HT-29 (cell line): ENCODE measurements around the gene MARCHF9. TPM values are rescaled to one million over a fixed set of nuclear protein-coding genes. Genes with fewer than 3 reads are reported as not detected.
A peak's percentile ranks its signal among the peaks of the same experiment; 100 is the strongest.

Experiments used
- DNase-seq: peaks from one replicate; pipeline ENCODE4 v3.0.0-alpha.2; 2015; ENCODE audit warnings: low spot score
- total RNA-seq: library from RNA; depleted of rRNA; stranded (reverse); fragments of >200 nt; shearing (Covaris generic); gene quantifications from 2 replicates; pipeline ENCODE4 v1.2.3, GENCODE V29; 2014

Gene MARCHF9
- total RNA-seq, 1 experiment from 2014 or later = 12.3 TPM

DNA sequence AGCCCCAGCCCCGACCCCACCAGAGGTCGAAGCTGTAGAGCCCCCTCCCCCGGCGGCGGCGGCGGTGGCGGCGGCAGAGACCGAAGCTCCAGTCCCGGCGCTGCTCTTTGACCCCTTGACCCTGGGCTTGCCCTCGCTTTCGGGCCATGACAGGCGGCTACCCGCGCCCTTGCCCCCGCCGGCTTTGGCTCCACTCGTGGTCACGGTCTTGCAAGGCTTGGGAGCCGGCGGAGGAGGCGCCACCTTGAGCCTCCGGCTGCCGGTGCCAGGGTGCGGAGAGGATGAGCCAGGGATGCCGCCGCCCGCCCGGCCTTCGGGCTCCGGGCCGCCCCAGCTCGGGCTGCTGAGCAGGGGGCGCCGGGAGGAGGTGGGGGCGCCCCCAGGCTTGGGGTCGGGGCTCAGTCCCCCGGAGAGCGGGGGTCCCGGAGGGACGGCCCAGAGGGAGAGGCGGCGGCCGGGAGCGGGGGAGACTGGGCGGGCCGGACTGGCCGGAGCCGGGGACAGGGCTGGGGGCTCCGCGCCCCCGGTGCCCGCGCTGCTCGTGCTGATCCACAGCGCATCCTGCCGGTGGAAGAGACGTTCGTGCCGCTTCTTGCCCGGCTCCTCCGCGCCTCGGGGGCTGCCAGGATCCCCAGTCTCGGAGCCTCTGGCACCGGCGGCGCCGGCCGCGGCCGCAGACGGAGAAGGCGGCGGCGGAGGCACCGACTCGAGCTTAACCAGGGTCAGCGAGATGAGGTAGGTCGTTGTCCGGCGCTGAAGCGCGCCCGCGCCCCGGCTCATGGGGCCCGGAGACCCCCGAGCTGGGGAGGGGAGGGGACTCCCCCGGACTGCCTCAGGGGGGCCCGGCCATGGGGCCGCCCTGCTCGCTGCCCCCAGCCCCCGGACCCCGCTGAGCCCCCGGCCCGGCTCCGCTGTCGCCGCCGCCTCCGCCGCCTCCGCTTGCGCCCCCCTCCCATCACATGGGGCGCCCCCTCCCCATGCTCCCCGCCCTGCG lies 17.1 kb upstream of the MARCHF9 start:
- DNase-seq = no peak

DNA sequence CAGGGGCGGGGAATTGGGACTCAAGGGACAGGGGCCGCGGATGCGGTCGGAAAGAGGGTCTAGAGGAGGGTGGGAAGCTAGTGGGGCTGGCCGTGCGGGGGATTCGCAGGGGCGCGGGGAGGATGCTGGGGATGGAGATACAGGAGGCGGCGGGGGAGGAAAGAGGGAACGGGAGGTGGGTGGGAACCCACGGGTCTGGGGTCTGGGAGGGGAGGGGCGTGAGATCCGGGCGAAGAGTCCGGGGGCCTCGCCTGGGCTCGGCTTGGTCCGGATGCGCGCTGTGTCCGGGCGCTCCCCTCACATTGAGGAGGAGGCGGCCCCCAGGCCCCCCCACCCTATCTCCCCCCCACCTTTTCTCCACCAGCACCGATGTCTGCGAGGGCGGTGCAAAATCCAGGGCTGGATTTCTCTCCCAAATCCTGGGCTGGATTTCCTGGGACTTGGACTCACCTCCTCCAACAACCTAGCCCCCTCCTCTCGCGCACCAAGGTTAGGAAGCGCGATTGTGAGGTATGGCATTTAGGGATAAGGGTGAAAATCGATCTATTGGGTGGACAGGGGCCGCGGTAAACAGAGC lies 16.2 kb upstream of the MARCHF9 start, which contains the start of gene AGAP2:
Gene AGAP2 (minus strand): TSS at position 82 of the 577 bp plus-strand sequence. CDS start 496 bp downstream, outside the sequence.
- no peak for DNase-seq

DNA sequence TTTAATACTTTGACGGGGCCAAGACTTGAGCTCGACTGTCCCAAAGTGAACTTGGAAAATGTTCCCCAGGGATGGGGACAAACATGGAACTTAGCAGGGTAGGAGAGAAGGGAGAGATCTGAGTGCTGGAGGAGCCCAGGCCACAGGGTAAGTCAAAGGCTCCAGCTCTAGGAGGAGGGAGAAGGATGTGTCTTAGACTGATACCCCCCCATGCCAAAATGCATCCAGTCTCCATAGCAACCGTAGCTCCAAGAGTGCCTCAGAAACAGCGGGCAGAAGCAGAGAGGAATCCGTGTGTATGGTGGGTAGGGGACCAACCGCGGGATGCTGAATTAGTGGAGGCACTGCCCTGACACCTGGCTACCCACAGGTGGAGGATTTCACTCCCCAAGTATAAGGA lies 15.5 kb upstream of the MARCHF9 start:
- DNase-seq = no peak

DNA sequence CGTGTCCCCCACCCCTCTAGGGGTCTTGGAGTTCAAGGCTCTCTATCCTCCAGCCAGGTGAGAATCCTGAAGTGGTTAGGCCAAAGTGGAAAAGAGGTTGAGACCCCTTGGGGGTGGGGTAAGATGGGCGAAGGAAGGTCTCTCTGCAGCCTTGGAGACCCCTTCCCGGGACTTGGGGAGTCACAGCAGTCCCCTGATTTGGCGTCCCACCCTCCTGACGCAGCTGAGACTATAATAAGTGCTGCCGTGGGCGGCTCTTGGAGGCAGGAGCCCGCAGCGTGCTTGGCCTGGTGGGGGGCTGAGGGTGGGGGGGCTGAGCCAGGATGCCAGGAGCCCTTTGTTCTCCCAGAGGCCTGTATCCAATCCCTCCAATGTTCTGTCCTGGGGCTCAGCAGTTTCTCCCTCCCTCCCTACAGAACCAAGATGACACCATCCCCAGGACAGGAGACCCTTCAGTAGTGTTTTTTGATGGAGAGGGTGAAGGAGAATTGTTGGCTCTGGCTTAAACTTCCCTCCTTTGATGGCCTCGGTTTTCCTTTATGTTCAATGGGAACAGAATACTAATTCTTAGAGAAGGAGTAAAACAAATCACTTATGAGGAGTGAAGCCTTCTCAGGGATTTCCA lies 14.9 kb upstream of the MARCHF9 start:
- no peak for DNase-seq

DNA sequence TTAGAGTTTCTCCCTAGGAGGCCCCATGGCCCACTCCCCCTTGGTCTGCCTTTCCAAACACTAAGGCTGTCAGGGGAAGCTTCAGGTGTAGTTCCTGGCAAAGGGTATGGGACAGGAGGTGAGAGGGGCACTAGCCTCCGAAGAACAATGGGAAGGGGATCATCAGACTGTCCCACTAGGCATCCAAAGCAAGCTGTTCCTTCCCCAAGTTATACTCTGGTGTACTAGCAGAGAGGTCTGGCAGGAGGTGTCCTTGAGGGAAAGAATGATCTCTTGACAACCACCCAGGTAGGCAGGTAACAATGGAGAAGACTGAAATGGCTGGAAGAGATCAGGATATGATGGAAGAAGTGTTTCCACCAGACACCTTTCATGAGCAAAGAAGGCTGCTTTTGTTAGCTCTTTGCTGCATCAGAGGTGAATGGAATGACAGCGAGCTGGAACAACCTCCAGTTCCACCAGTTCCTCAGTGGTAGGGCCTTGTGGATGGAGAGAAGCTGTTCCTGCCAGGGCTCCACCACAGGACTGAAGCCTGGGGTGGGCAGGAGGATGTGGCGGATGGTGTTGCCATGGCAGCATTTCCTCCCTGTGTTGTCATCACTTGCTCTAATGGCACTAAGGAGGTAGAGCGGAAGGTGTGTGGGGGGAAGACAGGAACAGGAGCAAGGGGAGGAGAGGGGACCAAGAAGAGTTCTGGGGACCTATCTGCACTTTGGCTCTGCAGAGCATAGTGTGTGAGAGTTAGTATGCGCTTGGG lies 14.1 kb upstream of the MARCHF9 start:
- no peak for DNase-seq

GRCh38 chr12:57741413-57741789 lies 13.5 kb upstream of the MARCHF9 start:
- DNase-seq = no peak

DNA sequence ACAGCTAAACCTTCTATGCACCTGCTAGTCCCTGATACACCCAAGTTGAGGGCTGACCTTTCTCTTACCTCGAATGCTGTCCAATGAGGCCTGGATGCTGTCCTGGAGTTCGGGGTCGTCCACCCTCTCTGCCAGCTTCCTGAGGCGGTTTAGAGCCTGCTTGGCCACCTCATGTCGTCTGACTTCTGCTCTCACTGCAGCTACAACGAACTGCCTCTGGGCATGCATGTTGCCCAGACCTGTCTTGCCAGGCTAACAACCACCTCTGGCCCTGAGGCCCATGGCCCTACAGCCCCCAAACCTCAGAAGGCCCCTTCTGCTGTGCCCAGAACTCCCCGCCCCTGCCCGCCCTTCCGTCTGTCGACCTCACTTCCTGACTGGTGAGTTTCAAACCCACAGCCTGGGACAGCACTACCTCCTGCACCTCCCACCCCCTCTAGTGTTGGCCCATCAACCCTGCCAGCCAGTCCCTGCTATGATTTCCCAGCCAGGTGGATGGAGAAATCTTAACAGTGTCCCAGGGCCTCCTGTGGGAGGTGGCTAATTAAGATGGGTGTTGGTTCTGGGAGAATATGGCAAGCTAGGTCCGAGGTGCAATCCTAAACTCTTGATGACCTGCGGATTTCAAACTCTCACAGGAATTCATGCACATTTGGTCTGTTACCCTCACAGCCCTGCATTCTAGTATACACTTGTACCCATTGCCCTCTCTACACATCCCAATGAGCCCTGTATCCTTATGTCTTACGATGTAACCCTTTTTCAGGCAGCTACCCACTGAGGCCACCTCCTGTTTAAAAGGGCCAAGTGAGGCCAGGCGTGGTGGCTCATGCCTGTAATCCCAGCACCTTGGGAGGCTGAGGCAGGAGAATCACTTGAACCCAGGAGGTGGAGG lies 12.8 kb upstream of the MARCHF9 start:
- DNase-seq = peak; percentile 37

- no peak for DNase-seq
Measured at GRCh38 chr12:57743769-57744168, 11.1 kb upstream of the MARCHF9 start.

DNA sequence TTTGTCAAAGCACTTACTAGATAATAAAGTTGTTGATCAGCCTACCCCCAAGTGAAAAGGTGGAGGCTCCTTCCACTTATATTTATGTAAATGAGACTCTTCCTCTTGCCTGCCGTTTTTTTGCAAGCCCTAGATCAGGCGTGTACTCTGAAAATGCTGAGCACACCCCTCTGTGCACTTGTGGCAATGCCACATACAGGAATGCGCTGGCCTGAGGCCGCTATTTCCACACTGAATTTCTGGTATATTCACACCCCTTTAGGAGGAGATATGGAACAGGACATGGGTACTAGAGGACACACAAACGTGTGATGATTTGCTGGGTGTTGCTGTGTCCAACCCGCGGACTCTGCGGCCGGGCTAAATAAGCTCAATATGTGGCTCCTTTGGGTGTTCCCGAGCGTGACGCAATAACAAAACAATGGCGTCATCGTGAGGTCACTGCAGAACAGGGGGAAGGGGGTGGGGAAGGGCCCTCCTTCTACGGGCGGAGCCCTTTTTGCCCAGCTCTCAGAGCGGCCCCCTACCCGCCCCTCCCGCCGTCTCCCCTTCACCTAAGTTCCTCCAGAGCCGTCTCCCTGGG lies 10.6 kb upstream of the MARCHF9 start:
- no peak for DNase-seq

DNA sequence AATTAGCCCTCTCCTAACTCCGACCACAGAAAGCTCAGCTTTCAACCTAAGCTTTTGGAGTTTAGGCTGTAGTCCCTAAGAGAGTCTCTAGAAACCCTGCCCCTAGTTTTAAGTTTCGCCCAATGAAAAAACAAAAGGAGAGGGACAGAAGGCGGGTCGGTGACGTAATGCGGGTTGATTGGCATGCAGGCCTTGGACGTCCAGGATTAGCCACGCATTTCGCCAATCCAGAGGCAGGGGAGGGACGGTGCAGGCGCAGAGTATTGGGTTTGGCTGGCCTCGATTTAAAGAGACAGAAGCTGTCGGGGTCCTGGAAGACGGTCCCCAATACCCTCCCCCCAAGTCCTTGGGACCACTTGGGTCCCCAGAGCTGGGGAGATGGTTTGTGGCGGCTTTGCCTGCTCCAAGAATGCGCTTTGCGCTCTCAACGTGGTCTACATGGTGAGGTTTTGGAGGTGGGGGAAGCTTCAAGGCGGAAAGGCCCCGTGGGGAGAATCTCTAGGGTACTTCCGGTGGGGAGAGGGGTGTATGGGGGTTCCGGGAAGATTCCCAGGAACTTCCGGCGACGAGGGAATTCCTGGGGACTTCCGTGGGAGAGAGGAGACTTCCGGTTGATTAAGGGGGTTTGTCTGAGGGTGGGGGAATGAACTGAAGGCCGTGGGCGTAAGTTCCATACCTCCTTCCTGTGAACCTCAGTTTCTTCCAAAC lies 10.0 kb upstream of the MARCHF9 start, which contains the start of gene TSPAN31:
Gene TSPAN31 (plus strand): TSS at position 263 of the 708 bp plus-strand sequence. CDS start 116 bp downstream, at position 379.
- peak; percentile 99 for DNase-seq

GRCh38 chr12:57745485-57745881 lies 9.4 kb upstream of the MARCHF9 start:
- no peak for DNase-seq

GRCh38 chr12:57746025-57746424 lies 8.9 kb upstream of the MARCHF9 start:
- DNase-seq = no peak

DNA sequence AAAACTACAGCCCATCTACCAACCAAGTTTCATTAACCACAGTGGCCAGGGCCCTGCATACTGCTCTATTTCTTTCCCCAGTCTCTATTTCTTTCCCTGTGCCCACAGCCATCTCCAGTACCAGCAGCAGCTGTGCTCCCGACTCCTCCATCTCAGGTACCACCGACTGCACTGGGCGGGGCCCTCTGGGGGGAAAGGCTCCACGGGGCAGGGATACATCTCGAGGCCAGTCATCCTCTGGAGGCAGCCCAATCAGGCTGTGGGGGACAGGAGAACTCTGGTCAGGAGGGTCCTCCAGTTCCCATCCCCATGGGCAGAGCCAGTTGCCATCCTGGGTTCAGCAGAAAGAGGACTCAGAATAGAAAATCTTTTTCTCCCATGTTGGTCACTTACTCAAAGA lies 5.8 kb upstream of the MARCHF9 start:
- no peak for DNase-seq

GRCh38 chr12:57750561-57751431 lies 4.1 kb upstream of the MARCHF9 start:
- DNase-seq = no peak

DNA sequence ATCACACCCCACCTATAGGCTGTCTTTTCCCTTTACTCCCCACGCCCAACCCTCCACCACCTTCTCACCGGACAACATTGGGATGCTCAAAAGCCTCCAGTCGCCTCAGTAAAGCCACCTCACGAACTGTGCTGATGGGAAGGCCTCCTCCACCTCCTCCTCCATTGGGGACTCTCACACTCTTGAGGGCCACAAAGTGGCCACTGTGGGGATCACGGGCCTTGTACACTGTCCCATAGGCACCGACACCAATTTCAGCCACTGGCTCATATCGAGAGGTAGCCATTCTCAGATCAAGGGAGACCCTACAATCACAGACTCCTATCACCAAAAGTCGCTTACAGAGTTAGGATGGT lies 3.5 kb upstream of the MARCHF9 start:
- DNase-seq = no peak

- peak; percentile 98 for DNase-seq
Measured at GRCh38 chr12:57751788-57752667, 2.9 kb upstream of the MARCHF9 start, which contains the start of gene CDK4. Gene CDK4 (minus strand): TSS chr12:57752310. CDS start chr12:57751717, 593 bp downstream.

DNA sequence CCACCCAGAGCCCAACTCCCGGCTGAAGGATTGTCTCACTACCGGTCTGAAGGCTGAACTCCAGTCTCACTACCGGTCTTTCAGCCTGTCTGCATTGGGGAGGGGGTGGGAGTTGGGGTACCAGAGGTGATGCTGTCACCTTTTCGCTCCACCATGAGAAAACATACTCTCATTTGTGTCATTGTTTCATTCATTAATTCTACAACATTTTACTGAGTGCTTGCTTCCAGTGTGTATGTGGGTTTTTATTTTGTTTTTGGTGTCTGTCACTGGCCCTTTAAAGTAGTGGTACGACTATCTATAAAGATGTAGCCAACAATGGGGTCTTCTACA lies 2.3 kb upstream of the MARCHF9 start:
- DNase-seq = no peak
